Putamen (tissue), 1 donor: ENCODE data around the gene BMF.
"Not testable (repeated sequence)": the region's sequence is repeated elsewhere in the genome, so short reads cannot be mapped to it uniquely, and the experiment has no call there.

Experiments used
- DNase-seq: peaks from one replicate; pipeline ENCODE4 v3.0.0-alpha.2; 2016; ENCODE audit warnings: low spot score

BMF gene

GRCh38 chr15:40108855-40109735 lies at the start of gene BMF:
TSS of gene BMF (minus strand) at chr15:40108879. CDS start at chr15:40106086, 2,793 bp downstream.
- DNase-seq = peak; percentile 93

- DNase-seq = no peak
These were observed 49.2 kb upstream of the BMF start for GRCh38 chr15:40157778-40158447.

GRCh38 chr15:40155270-40155910 lies 46.7 kb upstream of the BMF start:
- no peak for DNase-seq

- DNase-seq = not testable (repeated sequence)
These were observed 46.1 kb upstream of the BMF start for GRCh38 chr15:40154821-40155220.

- no peak for DNase-seq
These were observed 43.3 kb upstream of the BMF start for GRCh38 chr15:40151991-40152390.

- no peak for DNase-seq
These were observed 42.8 kb upstream of the BMF start for GRCh38 chr15:40151499-40151898.

GRCh38 chr15:40150163-40150925 lies 41.7 kb upstream of the BMF start:
- DNase-seq = no peak

- DNase-seq = no peak
These were observed 40.7 kb upstream of the BMF start for GRCh38 chr15:40149339-40149738.

- no peak for DNase-seq
These were observed 37.4 kb upstream of the BMF start for GRCh38 chr15:40146037-40146436.

GRCh38 chr15:40142428-40142827 lies 33.7 kb upstream of the BMF start:
- no peak for DNase-seq

GRCh38 chr15:40138201-40138570 lies 29.5 kb upstream of the BMF start:
- not testable (repeated sequence) for DNase-seq

- DNase-seq = no peak
These were observed 28.9 kb upstream of the BMF start for GRCh38 chr15:40137303-40138200.

GRCh38 chr15:40136470-40137302 lies 28.0 kb upstream of the BMF start:
- no peak for DNase-seq

GRCh38 chr15:40135846-40136450 lies 27.3 kb upstream of the BMF start:
- not testable (repeated sequence) for DNase-seq

GRCh38 chr15:40134885-40135284 lies 26.2 kb upstream of the BMF start:
- no peak for DNase-seq

GRCh38 chr15:40133544-40133943 lies 24.9 kb upstream of the BMF start:
- DNase-seq = no peak

- DNase-seq = no peak
These were observed 22.3 kb upstream of the BMF start for GRCh38 chr15:40130799-40131502.

- DNase-seq = no peak
These were observed 21.4 kb upstream of the BMF start for GRCh38 chr15:40130118-40130517.
